Neural progenitor cell (in vitro differentiated cells): ENCODE results near the gene TTLL8. TPM values are rescaled to one million over a fixed set of nuclear protein-coding genes. Genes with fewer than 3 reads are reported as not detected.

Source experiments
- DNase-seq: peaks from one replicate; pipeline ENCODE4 v3.0.0-alpha.2; 2016; ENCODE audit warnings: low spot score
- H2AFZ ChIP-seq: fragments of 200-600 bp; sonication (generic); replicated peaks from 2 replicates; pipeline ENCODE4 v1.6.1; 2016; ENCODE audit warnings: antibody characterized with exemption
- H3F3A ChIP-seq: fragments of 200-600 bp; sonication (generic); 2 replicates; pipeline ENCODE4 v1.6.1; 2016; ENCODE audit warnings: antibody characterized with exemption, low read depth
- H3K27ac ChIP-seq: fragments of 200-600 bp; sonication (generic); 2 replicates; pipeline ENCODE4 v1.5.1; 2016; ENCODE audit warnings: mild to moderate bottlenecking
- H3K27me3 ChIP-seq: fragments of 200-600 bp; sonication (generic); 2 replicates; pipeline ENCODE4 v1.6.1; 2016; ENCODE audit warnings: mild to moderate bottlenecking, moderate library complexity
- H3K36me3 ChIP-seq: fragments of 200-600 bp; sonication (generic); 2 replicates; pipeline ENCODE4 v1.5.1; 2016
- H3K4me1 ChIP-seq: fragments of 200-600 bp; sonication (generic); 2 replicates; pipeline ENCODE4 v1.6.1; 2016; ENCODE audit warnings: mixed run types
- H3K4me2 ChIP-seq: fragments of 200-600 bp; sonication (generic); 2 replicates; pipeline ENCODE4 v1.6.1; 2016
- H3K4me3 ChIP-seq: fragments of 200-600 bp; sonication (generic); 2 replicates; pipeline ENCODE4 v1.5.1; 2016
- H3K79me2 ChIP-seq: fragments of 200-600 bp; sonication (generic); 2 replicates; pipeline ENCODE4 v1.6.1; 2016; ENCODE audit warnings: low read depth
- H3K9ac ChIP-seq: fragments of 200-600 bp; sonication (generic); 2 replicates; pipeline ENCODE4 v1.6.1; 2016
- H3K9me3 ChIP-seq: fragments of 200-600 bp; sonication (generic); 2 replicates; pipeline ENCODE4 v1.5.1; 2016; ENCODE audit warnings: low read depth
- H4K20me1 ChIP-seq: fragments of 200-600 bp; sonication (generic); 2 replicates; pipeline ENCODE4 v1.6.1; 2016; ENCODE audit warnings: low read depth
- H3K27ac Mint-ChIP-seq: 3 replicates; pipeline ENCODE4 v1.8.0; 2021; ENCODE audit warnings: mixed read lengths
- H3K27me3 Mint-ChIP-seq: 2 replicates; pipeline ENCODE4 v1.8.0; 2022; ENCODE audit warnings: low read depth, mild to moderate bottlenecking, inconsistent platforms, moderate library complexity, mixed read lengths; ENCODE audit not compliant: insufficient read depth
- H3K36me3 Mint-ChIP-seq: 3 replicates; pipeline ENCODE4 v1.8.0; 2021; ENCODE audit warnings: mixed read lengths
- H3K4me1 Mint-ChIP-seq: 3 replicates; pipeline ENCODE4 v1.8.0; 2021; ENCODE audit warnings: mixed read lengths
- H3K4me3 Mint-ChIP-seq: 3 replicates; pipeline ENCODE4 v1.8.0; 2021; ENCODE audit warnings: mild to moderate bottlenecking, moderate library complexity, mixed read lengths
- H3K9me3 Mint-ChIP-seq: 3 replicates; pipeline ENCODE4 v1.8.0; 2020; ENCODE audit warnings: mixed read lengths
- CTCF ChIP-seq: fragments of 200-600 bp; sonication (generic); IDR thresholded peaks from 2 replicates; pipeline ENCODE4 v1.5.1; 2017; ENCODE audit warnings: antibody characterized with exemption, mild to moderate bottlenecking
- EZH2 ChIP-seq: fragments of 200-600 bp; sonication (generic); IDR thresholded peaks from 2 replicates; pipeline ENCODE4 v1.6.1; 2017; ENCODE audit warnings: antibody characterized with exemption, mild to moderate bottlenecking, moderate library complexity
- EZH2phosphoT487 ChIP-seq: fragments of 200-600 bp; sonication (generic); IDR thresholded peaks from 2 replicates; pipeline ENCODE4 v1.6.1; 2017; ENCODE audit warnings: antibody characterized with exemption
- total RNA-seq: library from RNA; depleted of rRNA; stranded (reverse); fragments of >200 nt; gene quantifications from 2 replicates; pipeline ENCODE4 v1.2.3, GENCODE V29; 2015; ENCODE audit warnings: low replicate concordance

The TTLL8 gene
- total RNA-seq, 1 donor from 2014 or later, result not detected

- Mint-ChIP-seq H3K9me3 (peaks cover 4% of the 10 kb centered on the region), H3K27ac (no peak overlapping the region), H3K4me1 (peaks cover 15% of the 10 kb centered on the region), H3K27me3 (peaks cover 9% of the 10 kb centered on the region), H3K4me3 (no peak overlapping the region), H3K36me3 (no peaks in the 10 kb centered on the region)
- TF ChIP-seq EZH2phosphoT487 (no peak), EZH2 (no peak), CTCF (no peak)
- no peaks in the 10 kb centered on the region for H4K20me1 ChIP-seq
- H3K4me1 ChIP-seq, result peaks cover 13% of the 10 kb centered on the region
- H3K9ac ChIP-seq, result no peak overlapping the region
- no peak for DNase-seq
- H3F3A ChIP-seq, result peaks cover 12% of the 10 kb centered on the region
- no peaks in the 10 kb centered on the region for H3K79me2 ChIP-seq
- no peak overlapping the region for H2AFZ ChIP-seq
- no peak overlapping the region for H3K4me3 ChIP-seq
- H3K27me3 ChIP-seq, result peaks cover 41% of the 10 kb centered on the region
- H3K36me3 ChIP-seq, result no peaks in the 10 kb centered on the region
- no peak overlapping the region for H3K27ac ChIP-seq
- no peak overlapping the region for H3K4me2 ChIP-seq
- no peaks in the 10 kb centered on the region for H3K9me3 ChIP-seq
Observed at GRCh38 chr22:50056214-50056972, 1.7 kb downstream of the TTLL8 start.

- H3K36me3 Mint-ChIP-seq, result no peaks in the 10 kb centered on the region
- H3K27ac Mint-ChIP-seq, result no peak overlapping the region
Observed at GRCh38 chr22:50053861-50054260, 4.2 kb downstream of the TTLL8 start.

DNA sequence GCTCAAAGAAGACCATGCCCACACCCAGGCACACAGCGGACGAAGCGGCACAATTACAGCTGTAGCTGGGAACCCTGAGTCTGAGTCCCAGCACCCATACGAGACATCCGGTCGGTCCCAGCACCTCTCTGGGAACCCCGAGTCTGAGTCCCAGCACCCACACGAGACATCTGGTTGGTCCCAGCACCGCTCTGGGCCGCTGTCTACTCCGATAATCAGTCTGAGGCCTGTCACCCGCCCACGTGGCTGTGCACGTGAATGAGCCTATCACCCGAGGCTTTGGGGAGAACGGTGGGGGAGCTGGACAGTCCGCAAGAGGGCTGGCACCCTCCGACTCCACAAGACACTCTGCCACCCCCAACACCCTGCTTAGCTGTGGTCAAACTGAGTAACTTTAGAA is 6.2 kb downstream of the TTLL8 start:
- H3K4me1 Mint-ChIP-seq, result no peaks in the 10 kb centered on the region
- H3K27ac Mint-ChIP-seq, result no peak overlapping the region
- Histone ChIP-seq H3K27ac (no peak overlapping the region), H3K9me3 (no peaks in the 10 kb centered on the region), H3K4me1 (no peaks in the 10 kb centered on the region), H3K27me3 (peaks cover 13% of the 10 kb centered on the region), H3F3A (peaks cover 3% of the 10 kb centered on the region), H3K4me3 (no peak overlapping the region), H2AFZ (no peak overlapping the region), H3K4me2 (no peak overlapping the region), H3K79me2 (no peaks in the 10 kb centered on the region), H3K9ac (no peak overlapping the region), H4K20me1 (no peaks in the 10 kb centered on the region), H3K36me3 (no peaks in the 10 kb centered on the region)
- TF ChIP-seq EZH2phosphoT487, result no peak
- TF ChIP-seq CTCF, result no peak
- peaks cover 4% of the 10 kb centered on the region for H3K9me3 Mint-ChIP-seq
- no peak for DNase-seq
- H3K27me3 Mint-ChIP-seq, result peaks cover 6% of the 10 kb centered on the region
- no peak overlapping the region for H3K4me3 Mint-ChIP-seq
- H3K36me3 Mint-ChIP-seq, result no peaks in the 10 kb centered on the region

More at GRCh38 chr22:50053861-50054260, 4.2 kb downstream of the TTLL8 start:
- no peak for DNase-seq
- no peak overlapping the region for H2AFZ ChIP-seq
- H3K4me3 ChIP-seq, result no peak overlapping the region
- no peaks in the 10 kb centered on the region for H3K9me3 ChIP-seq
- Mint-ChIP-seq H3K27me3 (peaks cover 6% of the 10 kb centered on the region), H3K9me3 (peaks cover 4% of the 10 kb centered on the region), H3K4me3 (no peak overlapping the region), H3K4me1 (no peaks in the 10 kb centered on the region)
- H3F3A ChIP-seq, result peaks cover 3% of the 10 kb centered on the region
- H3K27ac ChIP-seq, result no peak overlapping the region
- H3K79me2 ChIP-seq, result no peaks in the 10 kb centered on the region
- no peak overlapping the region for H3K9ac ChIP-seq
- no peaks in the 10 kb centered on the region for H3K36me3 ChIP-seq
- H4K20me1 ChIP-seq, result no peaks in the 10 kb centered on the region
- no peak overlapping the region for H3K4me2 ChIP-seq
- peaks cover 33% of the 10 kb centered on the region for H3K27me3 ChIP-seq
- TF ChIP-seq EZH2 (no peak), EZH2phosphoT487 (no peak), CTCF (no peak)
- peaks cover 2% of the 10 kb centered on the region for H3K4me1 ChIP-seq
